ENCODE data around the gene ACSS1. TPM values are rescaled to one million over a fixed set of nuclear protein-coding genes. Genes with fewer than 3 reads are reported as not detected.

ACSS1 gene
- total RNA-seq, 1 experiment from 2014 or later, result 3.6 TPM

GRCh38 chr20:24970754-24971153 is 87.2 kb downstream of the ACSS1 start:
- Mint-ChIP-seq H3K27me3 (ENCODE audit: unreplicated experiment) (no peaks in the 10 kb centered on the region), H3K4me3 (ENCODE audit: low read depth, unreplicated experiment) (no peak overlapping the region), H3K36me3 (ENCODE audit: insufficient read depth, unreplicated experiment) (peaks cover 4% of the 10 kb centered on the region), H3K4me1 (ENCODE audit: low read depth, unreplicated experiment) (no peaks in the 10 kb centered on the region), H3K9me3 (ENCODE audit: low read depth, unreplicated experiment) (no peaks in the 10 kb centered on the region), H3K27ac (ENCODE audit: unreplicated experiment) (no peak overlapping the region)
- TF ChIP-seq CTCF (IDR thresholded peaks at IDR 0.05; ENCODE audit: unreplicated experiment), result no peak
- no peak for DNase-seq
- intact Hi-C loops (cut with micrococcal nuclease; ENCODE audit: unreplicated experiment), result no loop called here
- CTCF ChIA-PET, result no interaction called here
- no TSS peak for BruUV-seq (replicated peaks)

- CTCF ChIA-PET, result no interaction called here
- Mint-ChIP-seq H3K4me1 (ENCODE audit: low read depth, unreplicated experiment) (no peaks in the 10 kb centered on the region), H3K27me3 (ENCODE audit: unreplicated experiment) (no peaks in the 10 kb centered on the region), H3K4me3 (ENCODE audit: low read depth, unreplicated experiment) (no peak overlapping the region), H3K9me3 (ENCODE audit: low read depth, unreplicated experiment) (no peaks in the 10 kb centered on the region), H3K36me3 (ENCODE audit: insufficient read depth, unreplicated experiment) (peaks cover 4% of the 10 kb centered on the region), H3K27ac (ENCODE audit: unreplicated experiment) (no peak overlapping the region)
- intact Hi-C loops (cut with micrococcal nuclease; ENCODE audit: unreplicated experiment), result no loop called here
- no peak for TF ChIP-seq CTCF (IDR thresholded peaks at IDR 0.05; ENCODE audit: unreplicated experiment)
- no peak for DNase-seq
- BruUV-seq (replicated peaks), result no TSS peak
Measured at GRCh38 chr20:24970030-24970553, 87.8 kb downstream of the ACSS1 start.

GRCh38 chr20:24969186-24970029 is 88.5 kb downstream of the ACSS1 start:
- H3K4me3 Mint-ChIP-seq (ENCODE audit: low read depth, unreplicated experiment), result no peak overlapping the region
- DNase-seq, result no peak
- H3K36me3 Mint-ChIP-seq (ENCODE audit: insufficient read depth, unreplicated experiment), result peaks cover 4% of the 10 kb centered on the region
- no peak overlapping the region for H3K27ac Mint-ChIP-seq (ENCODE audit: unreplicated experiment)
- H3K9me3 Mint-ChIP-seq (ENCODE audit: low read depth, unreplicated experiment), result no peaks in the 10 kb centered on the region
- CTCF ChIA-PET, result no interaction called here
- no peak for TF ChIP-seq CTCF (IDR thresholded peaks at IDR 0.05; ENCODE audit: unreplicated experiment)
- intact Hi-C loops (cut with micrococcal nuclease; ENCODE audit: unreplicated experiment), result no loop called here
- no peaks in the 10 kb centered on the region for H3K4me1 Mint-ChIP-seq (ENCODE audit: low read depth, unreplicated experiment)
- H3K27me3 Mint-ChIP-seq (ENCODE audit: unreplicated experiment), result no peaks in the 10 kb centered on the region
- BruUV-seq (replicated peaks), result no TSS peak

GRCh38 chr20:24968278-24968800 is 89.6 kb downstream of the ACSS1 start:
- no peaks in the 10 kb centered on the region for H3K4me1 Mint-ChIP-seq (ENCODE audit: low read depth, unreplicated experiment)
- intact Hi-C loops (cut with micrococcal nuclease; ENCODE audit: unreplicated experiment), result no loop called here
- peaks cover 4% of the 10 kb centered on the region for H3K36me3 Mint-ChIP-seq (ENCODE audit: insufficient read depth, unreplicated experiment)
- no peaks in the 10 kb centered on the region for H3K27me3 Mint-ChIP-seq (ENCODE audit: unreplicated experiment)
- H3K9me3 Mint-ChIP-seq (ENCODE audit: low read depth, unreplicated experiment), result no peaks in the 10 kb centered on the region
- BruUV-seq (replicated peaks), result no TSS peak
- no peak overlapping the region for H3K27ac Mint-ChIP-seq (ENCODE audit: unreplicated experiment)
- TF ChIP-seq CTCF (IDR thresholded peaks at IDR 0.05; ENCODE audit: unreplicated experiment), result no peak
- DNase-seq, result no peak
- no peak overlapping the region for H3K4me3 Mint-ChIP-seq (ENCODE audit: low read depth, unreplicated experiment)
- CTCF ChIA-PET, result no interaction called here
